Left kidney (tissue), 1 donor: Measurements from ENCODE around the gene METTL21A. TPM values are rescaled to one million over a fixed set of nuclear protein-coding genes. Genes with fewer than 3 reads are reported as not detected.

Experiments used
- polyA plus RNA-seq: library from polyadenylated mRNA; unstranded; fragments of 120-200 nt; gene quantifications from one replicate; pipeline ENCODE4 v1.2.1, GENCODE V29; 2013; ENCODE audit not compliant: insufficient read length

METTL21A gene
- polyA plus RNA-seq, 1 donor: 33.2 TPM

Other genes starting within 250 kb of the METTL21A start
- gene CREB1, start 95.4 kb downstream of the METTL21A start, polyA plus RNA-seq: 89.8 TPM
- 24.3 TPM for gene CCNYL1, start 86.2 kb upstream of the METTL21A start, polyA plus RNA-seq
- gene FZD5, start 144.5 kb upstream of the METTL21A start, polyA plus RNA-seq: 14.8 TPM